HL-60 (cell line): Measurements from ENCODE around the gene CASQ2.

ENCODE experiments used
- POLR2AphosphoS5 ChIP-seq: IDR thresholded peaks from 2 replicates; pipeline ENCODE4 v1.6.1; 2012; ENCODE audit warnings: low read depth
- SPI1 ChIP-seq: IDR thresholded peaks from 2 replicates; pipeline ENCODE4 v1.6.1; 2012; ENCODE audit warnings: low read depth, mild to moderate bottlenecking, borderline replicate concordance
- TF ChIP-seq, protein P1 (sequence below): IDR thresholded peaks from one replicate; pipeline ENCODE4 v1.5.1; 2011; ENCODE audit warnings: low read length, control low read depth, inconsistent platforms; ENCODE audit not compliant: insufficient read depth
- TF ChIP-seq, protein P2 (sequence below): IDR thresholded peaks from 2 replicates; pipeline ENCODE4 v1.6.1; 2012; ENCODE audit warnings: low read depth; ENCODE audit not compliant: insufficient replicate concordance

DNA sequence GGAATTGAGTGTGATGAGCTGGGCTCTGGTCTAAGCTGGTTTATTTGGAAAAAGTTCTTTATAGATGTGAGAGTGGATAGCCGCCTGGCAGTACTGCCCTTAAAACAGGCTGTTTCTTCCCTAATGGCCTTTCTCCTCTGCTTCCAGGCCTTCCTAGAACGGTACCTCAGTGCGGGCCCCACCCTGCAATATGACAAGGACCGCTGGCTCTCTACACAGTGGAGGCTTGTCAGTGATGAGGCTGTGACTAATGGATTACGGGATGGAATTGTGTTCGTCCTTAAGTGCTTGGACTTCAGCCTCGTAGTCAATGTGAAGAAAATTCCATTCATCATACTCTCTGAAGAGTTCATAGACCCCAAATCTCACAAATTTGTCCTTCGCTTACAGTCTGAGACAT, 77.5 kb downstream of the CASQ2 start:
- TF ChIP-seq POLR2AphosphoS5 (no peak), SPI1 (no peak)
- TF ChIP-seq, protein P1, sequence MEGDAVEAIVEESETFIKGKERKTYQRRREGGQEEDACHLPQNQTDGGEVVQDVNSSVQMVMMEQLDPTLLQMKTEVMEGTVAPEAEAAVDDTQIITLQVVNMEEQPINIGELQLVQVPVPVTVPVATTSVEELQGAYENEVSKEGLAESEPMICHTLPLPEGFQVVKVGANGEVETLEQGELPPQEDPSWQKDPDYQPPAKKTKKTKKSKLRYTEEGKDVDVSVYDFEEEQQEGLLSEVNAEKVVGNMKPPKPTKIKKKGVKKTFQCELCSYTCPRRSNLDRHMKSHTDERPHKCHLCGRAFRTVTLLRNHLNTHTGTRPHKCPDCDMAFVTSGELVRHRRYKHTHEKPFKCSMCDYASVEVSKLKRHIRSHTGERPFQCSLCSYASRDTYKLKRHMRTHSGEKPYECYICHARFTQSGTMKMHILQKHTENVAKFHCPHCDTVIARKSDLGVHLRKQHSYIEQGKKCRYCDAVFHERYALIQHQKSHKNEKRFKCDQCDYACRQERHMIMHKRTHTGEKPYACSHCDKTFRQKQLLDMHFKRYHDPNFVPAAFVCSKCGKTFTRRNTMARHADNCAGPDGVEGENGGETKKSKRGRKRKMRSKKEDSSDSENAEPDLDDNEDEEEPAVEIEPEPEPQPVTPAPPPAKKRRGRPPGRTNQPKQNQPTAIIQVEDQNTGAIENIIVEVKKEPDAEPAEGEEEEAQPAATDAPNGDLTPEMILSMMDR: no peak
- TF ChIP-seq, protein P2, sequence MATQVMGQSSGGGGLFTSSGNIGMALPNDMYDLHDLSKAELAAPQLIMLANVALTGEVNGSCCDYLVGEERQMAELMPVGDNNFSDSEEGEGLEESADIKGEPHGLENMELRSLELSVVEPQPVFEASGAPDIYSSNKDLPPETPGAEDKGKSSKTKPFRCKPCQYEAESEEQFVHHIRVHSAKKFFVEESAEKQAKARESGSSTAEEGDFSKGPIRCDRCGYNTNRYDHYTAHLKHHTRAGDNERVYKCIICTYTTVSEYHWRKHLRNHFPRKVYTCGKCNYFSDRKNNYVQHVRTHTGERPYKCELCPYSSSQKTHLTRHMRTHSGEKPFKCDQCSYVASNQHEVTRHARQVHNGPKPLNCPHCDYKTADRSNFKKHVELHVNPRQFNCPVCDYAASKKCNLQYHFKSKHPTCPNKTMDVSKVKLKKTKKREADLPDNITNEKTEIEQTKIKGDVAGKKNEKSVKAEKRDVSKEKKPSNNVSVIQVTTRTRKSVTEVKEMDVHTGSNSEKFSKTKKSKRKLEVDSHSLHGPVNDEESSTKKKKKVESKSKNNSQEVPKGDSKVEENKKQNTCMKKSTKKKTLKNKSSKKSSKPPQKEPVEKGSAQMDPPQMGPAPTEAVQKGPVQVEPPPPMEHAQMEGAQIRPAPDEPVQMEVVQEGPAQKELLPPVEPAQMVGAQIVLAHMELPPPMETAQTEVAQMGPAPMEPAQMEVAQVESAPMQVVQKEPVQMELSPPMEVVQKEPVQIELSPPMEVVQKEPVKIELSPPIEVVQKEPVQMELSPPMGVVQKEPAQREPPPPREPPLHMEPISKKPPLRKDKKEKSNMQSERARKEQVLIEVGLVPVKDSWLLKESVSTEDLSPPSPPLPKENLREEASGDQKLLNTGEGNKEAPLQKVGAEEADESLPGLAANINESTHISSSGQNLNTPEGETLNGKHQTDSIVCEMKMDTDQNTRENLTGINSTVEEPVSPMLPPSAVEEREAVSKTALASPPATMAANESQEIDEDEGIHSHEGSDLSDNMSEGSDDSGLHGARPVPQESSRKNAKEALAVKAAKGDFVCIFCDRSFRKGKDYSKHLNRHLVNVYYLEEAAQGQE: no peak
